HG03025 (cell line): ENCODE results near the gene PRICKLE4.
"Not testable (repeated sequence)": the region's sequence is repeated elsewhere in the genome, so short reads cannot be mapped to it uniquely, and the experiment has no call there.

ENCODE experiments used
- ATAC-seq: cut with Tn5 transposase; IDR thresholded peaks from one replicate; pipeline ENCODE4 v1.9.1; 2021; ENCODE audit warnings: mild to moderate bottlenecking, moderate library complexity; ENCODE audit not compliant: unreplicated experiment, low FRiP score

The PRICKLE4 gene

GRCh38 chr6:41787219-41787917 lies 6.8 kb downstream of the PRICKLE4 start, which contains the start of gene TOMM6:
Gene TOMM6 (plus strand): TSS chr6:41787694. CDS start chr6:41787698, 4 bp downstream.
- peak; percentile 79 for ATAC-seq

- ATAC-seq: no peak
Observed at GRCh38 chr6:41789390-41789724, 8.8 kb downstream of the PRICKLE4 start.

GRCh38 chr6:41790045-41790444 lies 9.5 kb downstream of the PRICKLE4 start:
- ATAC-seq: no peak

- ATAC-seq: no peak
Observed at GRCh38 chr6:41791305-41791704, 10.7 kb downstream of the PRICKLE4 start.

GRCh38 chr6:41791984-41792383 lies 11.4 kb downstream of the PRICKLE4 start:
- no peak for ATAC-seq

GRCh38 chr6:41796474-41796873 lies 15.9 kb downstream of the PRICKLE4 start:
- ATAC-seq: no peak

- no peak for ATAC-seq
Observed at GRCh38 chr6:41798901-41799558, 18.4 kb downstream of the PRICKLE4 start.

- no peak for ATAC-seq
Observed at GRCh38 chr6:41799559-41799911, 19.0 kb downstream of the PRICKLE4 start.

- ATAC-seq: no peak
Observed at GRCh38 chr6:41801380-41801779, 20.8 kb downstream of the PRICKLE4 start.

GRCh38 chr6:41805830-41806774 lies 25.5 kb downstream of the PRICKLE4 start:
- no peak for ATAC-seq

- no peak for ATAC-seq
Observed at GRCh38 chr6:41811095-41811494, 30.5 kb downstream of the PRICKLE4 start.

GRCh38 chr6:41811946-41812345 lies 31.4 kb downstream of the PRICKLE4 start:
- not testable (repeated sequence) for ATAC-seq

- no peak for ATAC-seq
Observed at GRCh38 chr6:41813469-41813868, 32.9 kb downstream of the PRICKLE4 start.

GRCh38 chr6:41813956-41814355 lies 33.4 kb downstream of the PRICKLE4 start:
- ATAC-seq: no peak

- no peak for ATAC-seq
Observed at GRCh38 chr6:41814629-41815028, 34.0 kb downstream of the PRICKLE4 start.

GRCh38 chr6:41815587-41815986 lies 35.0 kb downstream of the PRICKLE4 start:
- no peak for ATAC-seq

- ATAC-seq: no peak
Observed at GRCh38 chr6:41818271-41819054, 37.9 kb downstream of the PRICKLE4 start.

- ATAC-seq: no peak
Observed at GRCh38 chr6:41821266-41821665, 40.7 kb downstream of the PRICKLE4 start.

- ATAC-seq: no peak
Observed at GRCh38 chr6:41822021-41822420, 41.4 kb downstream of the PRICKLE4 start.

- no peak for ATAC-seq
Observed at GRCh38 chr6:41823178-41823577, 42.6 kb downstream of the PRICKLE4 start.
